ENCODE measurements around the gene RPL4.

The RPL4 gene

GRCh38 chr15:66454143-66454542 is 50.5 kb downstream of the RPL4 start:
- no peak for DNase-seq (ENCODE audit: low read depth)

- DNase-seq (ENCODE audit: low read depth): no peak
These were observed 51.6 kb downstream of the RPL4 start for GRCh38 chr15:66452971-66453580.

- no peak for DNase-seq (ENCODE audit: low read depth)
These were observed 52.2 kb downstream of the RPL4 start for GRCh38 chr15:66452420-66452819.

All from GM04503 (cell line).